Activated CD4-positive, alpha-beta T cell treated with anti-CD3 and anti-CD28 coated beads, Interleukin-2, amount 50 U/mL, for 24 hours (primary cell): Measurements from ENCODE around the gene DMGDH.

Experiments used
- DNase-seq, 2 donors: peaks; one replicate each; pipeline ENCODE4 v3.0.0-alpha.2; 2020; ENCODE audit warnings: low read depth in 1 of 2, low spot score in 1 of 2

The DMGDH gene

GRCh38 chr5:79070350-79070667 is 835 bp upstream of the DMGDH start:
- DNase-seq, result no peak

- no peak for DNase-seq
These were observed 7.0 kb downstream of the DMGDH start for GRCh38 chr5:79062436-79062835.

GRCh38 chr5:79059674-79060073 is 9.8 kb downstream of the DMGDH start:
- no peak for DNase-seq

DNA sequence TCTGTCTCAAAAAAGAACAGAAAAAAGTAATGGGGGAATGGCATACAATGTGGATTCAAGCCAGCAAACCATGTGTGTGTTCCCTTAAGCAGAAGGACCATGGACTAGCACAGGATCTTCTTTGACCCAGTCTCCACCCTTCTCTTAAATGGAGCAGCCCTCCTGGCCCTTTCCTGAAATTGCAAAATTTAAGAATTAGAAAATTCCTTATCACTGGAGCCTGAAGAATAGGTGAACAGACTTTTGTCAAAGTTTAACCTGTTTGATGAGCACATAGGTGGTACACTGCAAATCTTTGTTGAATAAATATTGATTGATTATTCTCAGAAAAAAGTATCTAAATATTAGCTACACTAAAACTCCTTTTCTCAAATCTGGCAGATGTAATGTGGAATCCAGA is 12.6 kb downstream of the DMGDH start:
- no peak for DNase-seq

DNA sequence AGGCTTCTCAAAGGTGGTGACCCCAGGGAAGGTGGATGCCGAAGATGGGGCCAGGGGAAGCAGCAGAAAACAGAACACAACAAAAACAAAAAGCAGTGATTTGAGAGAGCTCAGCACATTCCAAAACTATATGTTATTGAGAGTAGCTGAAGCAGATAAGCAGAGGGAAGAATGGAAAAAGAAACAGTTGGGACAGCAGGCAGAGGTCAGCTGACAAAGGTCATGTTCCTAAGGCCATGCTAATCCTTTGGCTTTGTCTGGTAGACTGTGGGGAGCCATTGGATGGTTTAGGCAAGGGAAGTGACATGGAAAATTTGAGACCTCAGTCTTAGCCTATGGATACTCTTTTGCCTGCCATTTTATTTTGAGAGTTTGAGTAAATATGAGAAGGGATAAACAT is 14.5 kb downstream of the DMGDH start:
- no peak for DNase-seq

GRCh38 chr5:79053321-79053720 is 16.2 kb downstream of the DMGDH start:
- no peak for DNase-seq

GRCh38 chr5:79050498-79050897 is 19.0 kb downstream of the DMGDH start:
- no peak for DNase-seq

- DNase-seq, result no peak
These were observed 21.0 kb downstream of the DMGDH start for GRCh38 chr5:79048437-79048836.

DNA sequence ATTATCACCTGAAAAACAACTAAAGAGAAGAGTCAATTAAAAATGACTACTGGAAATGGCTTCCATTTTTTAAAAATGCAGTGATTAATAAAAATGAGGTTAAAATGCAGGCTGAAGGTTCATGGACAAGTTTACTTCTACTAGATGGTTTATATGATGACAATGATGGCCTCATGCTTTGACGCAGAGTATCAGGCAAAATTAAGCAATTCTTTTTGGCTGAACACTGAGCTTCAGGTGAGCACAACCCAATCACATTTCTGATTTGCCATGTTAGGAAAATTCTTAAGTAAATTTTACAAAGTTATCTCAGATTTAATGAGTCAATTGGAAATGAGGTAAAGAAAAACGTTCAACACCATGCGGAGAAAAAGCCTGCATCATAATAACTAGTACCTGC is 22.3 kb downstream of the DMGDH start:
- no peak for DNase-seq

DNA sequence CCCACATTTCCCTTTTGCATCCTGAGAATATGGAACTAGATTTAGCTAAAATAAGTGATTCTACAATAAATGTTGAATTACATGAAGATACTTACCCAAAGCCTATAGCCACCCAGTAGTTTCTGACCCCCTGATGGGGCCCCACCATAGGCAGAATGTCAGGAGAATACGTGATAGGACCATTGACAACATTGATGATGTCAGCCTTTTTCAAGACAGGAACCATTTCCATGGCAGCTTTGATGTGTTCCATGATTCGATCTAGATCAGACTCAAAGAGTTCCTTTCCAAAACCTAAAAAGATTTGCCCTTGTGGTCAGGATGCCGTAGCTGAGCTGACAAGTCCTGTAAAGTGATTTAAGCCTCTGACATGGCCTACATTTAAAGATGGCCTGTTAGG is 27.3 kb downstream of the DMGDH start:
- no peak for DNase-seq

GRCh38 chr5:79036769-79037168 is 32.7 kb downstream of the DMGDH start:
- no peak for DNase-seq

GRCh38 chr5:79035237-79035636 is 34.2 kb downstream of the DMGDH start:
- no peak for DNase-seq

DNA sequence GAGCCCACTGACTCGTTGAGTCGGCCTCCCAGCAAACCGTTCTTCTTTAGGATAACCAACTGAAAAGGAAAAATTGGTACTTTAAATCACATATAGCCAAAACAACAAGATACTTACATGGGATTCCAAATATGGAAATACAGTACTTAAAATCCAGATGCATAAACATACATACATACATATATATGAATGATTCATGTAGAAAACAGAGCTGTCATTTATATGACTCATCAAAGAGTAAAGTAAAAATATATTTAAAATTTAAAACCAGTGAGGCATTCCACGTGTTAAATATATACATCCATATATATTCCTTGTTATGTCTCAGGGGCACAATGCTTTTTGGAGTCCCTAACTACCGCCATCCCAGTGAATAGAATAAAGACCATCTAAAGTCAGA is 36.7 kb downstream of the DMGDH start:
- DNase-seq, result no peak

DNA sequence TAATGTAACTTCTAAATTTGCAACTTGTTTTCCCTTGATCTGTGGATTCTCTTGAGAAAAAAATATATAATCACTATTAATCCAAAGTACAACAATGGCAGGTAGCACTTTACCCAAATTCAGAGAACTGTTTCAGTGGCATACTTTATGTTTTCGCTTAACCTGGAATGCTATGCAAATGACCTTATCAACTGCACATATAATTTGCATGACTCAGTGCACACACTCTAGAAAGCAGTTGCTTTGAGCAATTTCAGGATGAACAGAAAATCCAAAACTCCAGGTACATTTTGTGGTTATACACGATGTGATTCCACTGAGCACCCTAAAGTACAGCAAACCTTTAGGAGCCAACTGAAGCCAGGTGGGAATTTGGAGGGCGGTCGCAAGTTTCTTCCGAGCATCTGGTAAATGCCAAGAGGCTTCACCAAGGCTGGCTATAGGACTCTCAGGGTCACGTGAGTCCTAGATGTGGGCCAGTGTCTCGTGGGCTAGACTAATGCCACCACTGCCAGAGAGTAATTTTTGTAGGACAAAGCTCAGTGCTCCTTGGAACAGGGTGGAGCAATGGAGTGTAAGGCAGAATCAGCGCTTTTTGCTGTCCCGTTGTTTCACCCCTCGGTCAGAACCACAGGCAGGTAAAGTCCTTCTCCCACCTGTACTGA is 37.3 kb downstream of the DMGDH start:
- no peak for DNase-seq

GRCh38 chr5:79031485-79031867 is 38.0 kb downstream of the DMGDH start:
- DNase-seq, result no peak

GRCh38 chr5:79030663-79031484 is 38.6 kb downstream of the DMGDH start:
- no peak for DNase-seq

DNA sequence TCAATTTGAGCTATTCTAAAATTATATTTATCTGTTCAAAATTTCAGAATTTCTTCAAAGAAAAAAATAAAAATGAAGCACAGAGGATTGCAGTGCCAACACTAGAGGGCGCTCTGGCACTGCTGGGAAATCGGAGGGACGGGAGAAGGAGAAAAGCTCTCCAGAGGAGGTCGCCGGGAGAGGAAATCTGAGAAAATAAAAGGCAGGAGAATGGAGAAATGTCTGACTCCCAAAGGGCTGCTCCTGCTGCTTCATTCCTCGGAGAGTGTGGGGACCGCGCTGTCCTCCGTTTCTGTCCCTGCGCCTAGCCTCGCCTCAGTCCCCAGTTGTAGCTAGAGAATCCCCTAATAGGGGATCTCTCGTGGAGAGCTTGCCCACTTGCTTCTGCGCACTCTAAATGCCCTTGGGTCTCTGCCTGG is 44.4 kb downstream of the DMGDH start:
- peak; percentile 28 to 32 for DNase-seq

- no peak for DNase-seq
These were observed 45.5 kb downstream of the DMGDH start for GRCh38 chr5:79023947-79024346.

- no peak for DNase-seq
These were observed 46.1 kb downstream of the DMGDH start for GRCh38 chr5:79023348-79023747.

DNA sequence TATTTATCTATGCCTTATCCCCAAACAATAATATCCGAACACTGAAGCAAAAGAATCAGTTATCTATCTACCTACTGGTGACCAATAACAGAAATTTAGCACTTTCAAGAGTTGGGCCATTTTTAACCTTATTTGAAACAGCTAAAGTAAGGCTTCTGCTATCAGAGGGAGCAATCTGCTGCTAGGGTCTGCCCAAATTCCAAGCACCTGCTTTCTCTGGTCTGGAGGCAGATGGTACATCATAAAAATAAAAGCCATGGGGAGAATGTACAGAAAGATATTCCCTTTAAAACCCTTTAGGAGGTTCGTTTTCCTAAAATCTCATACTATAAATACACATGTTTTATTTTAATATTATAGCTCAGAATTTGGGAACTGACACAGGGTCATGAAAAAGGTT is 46.7 kb downstream of the DMGDH start:
- DNase-seq, result no peak

GRCh38 chr5:79021753-79022152 is 47.7 kb downstream of the DMGDH start:
- DNase-seq, result no peak

- peak in 1 of 2 donors; percentile 16 for DNase-seq
These were observed 48.5 kb downstream of the DMGDH start for GRCh38 chr5:79020861-79021561.
